ENCODE results near the gene SLC22A4.

DNA sequence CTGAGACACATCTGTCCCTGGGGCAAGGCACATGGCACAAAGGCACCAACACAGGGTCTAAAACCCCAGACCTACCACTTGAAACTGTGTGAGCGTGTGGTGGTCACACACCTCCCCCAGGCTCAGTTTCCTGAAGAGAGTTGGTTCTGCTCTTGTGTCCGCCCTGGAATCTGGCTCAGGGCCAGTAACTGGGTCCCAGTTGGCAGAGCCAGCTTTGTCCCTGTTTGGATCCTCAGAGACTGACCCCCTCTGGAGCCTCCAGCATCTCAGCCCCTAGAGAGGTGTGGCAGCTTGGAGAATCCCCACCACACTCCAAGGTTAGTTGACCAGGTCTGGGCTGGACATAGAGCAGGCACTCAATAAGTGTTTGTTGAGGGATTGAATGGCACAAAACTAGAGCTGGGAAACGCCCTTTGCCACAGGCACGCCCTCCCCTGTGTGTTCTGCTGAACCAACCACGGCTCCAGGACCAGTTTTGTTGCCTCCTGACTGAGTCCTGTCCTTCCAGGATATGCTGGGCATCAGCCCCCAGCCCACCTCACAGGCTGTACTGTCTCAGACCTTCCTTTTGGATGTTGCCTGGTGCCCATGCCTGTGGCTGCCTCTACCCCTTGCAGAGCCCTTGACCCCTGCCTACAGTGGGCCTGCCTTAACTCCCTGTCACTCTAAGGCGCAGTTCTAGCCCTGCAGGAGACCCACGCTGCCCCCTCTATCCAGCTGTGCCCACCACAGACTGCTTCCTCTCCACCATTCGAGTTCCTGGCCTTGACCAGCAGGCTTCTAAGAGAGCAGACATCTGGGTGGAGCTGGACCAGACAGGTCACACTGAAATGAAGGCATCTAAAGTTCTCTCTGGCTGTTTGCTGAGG is 40.5 kb upstream of the SLC22A4 start:
- TF ChIP-seq, protein P1, sequence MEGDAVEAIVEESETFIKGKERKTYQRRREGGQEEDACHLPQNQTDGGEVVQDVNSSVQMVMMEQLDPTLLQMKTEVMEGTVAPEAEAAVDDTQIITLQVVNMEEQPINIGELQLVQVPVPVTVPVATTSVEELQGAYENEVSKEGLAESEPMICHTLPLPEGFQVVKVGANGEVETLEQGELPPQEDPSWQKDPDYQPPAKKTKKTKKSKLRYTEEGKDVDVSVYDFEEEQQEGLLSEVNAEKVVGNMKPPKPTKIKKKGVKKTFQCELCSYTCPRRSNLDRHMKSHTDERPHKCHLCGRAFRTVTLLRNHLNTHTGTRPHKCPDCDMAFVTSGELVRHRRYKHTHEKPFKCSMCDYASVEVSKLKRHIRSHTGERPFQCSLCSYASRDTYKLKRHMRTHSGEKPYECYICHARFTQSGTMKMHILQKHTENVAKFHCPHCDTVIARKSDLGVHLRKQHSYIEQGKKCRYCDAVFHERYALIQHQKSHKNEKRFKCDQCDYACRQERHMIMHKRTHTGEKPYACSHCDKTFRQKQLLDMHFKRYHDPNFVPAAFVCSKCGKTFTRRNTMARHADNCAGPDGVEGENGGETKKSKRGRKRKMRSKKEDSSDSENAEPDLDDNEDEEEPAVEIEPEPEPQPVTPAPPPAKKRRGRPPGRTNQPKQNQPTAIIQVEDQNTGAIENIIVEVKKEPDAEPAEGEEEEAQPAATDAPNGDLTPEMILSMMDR (IDR thresholded peaks at IDR 0.05; ENCODE audit: low read depth, low read length, missing input control), result no peak
- TF ChIP-seq SP1 (IDR thresholded peaks at IDR 0.05) (no peak), YY1 (IDR thresholded peaks at IDR 0.05) (no peak), RAD21 (IDR thresholded peaks at IDR 0.05) (no peak), GABPA (IDR thresholded peaks at IDR 0.05 in 1 of 2, conservative IDR thresholded peaks at IDR 0.05 in 1 of 2) (no peak), TAF1 (conservative IDR thresholded peaks at IDR 0.05) (no peak)
- TF ChIP-seq, protein P2, sequence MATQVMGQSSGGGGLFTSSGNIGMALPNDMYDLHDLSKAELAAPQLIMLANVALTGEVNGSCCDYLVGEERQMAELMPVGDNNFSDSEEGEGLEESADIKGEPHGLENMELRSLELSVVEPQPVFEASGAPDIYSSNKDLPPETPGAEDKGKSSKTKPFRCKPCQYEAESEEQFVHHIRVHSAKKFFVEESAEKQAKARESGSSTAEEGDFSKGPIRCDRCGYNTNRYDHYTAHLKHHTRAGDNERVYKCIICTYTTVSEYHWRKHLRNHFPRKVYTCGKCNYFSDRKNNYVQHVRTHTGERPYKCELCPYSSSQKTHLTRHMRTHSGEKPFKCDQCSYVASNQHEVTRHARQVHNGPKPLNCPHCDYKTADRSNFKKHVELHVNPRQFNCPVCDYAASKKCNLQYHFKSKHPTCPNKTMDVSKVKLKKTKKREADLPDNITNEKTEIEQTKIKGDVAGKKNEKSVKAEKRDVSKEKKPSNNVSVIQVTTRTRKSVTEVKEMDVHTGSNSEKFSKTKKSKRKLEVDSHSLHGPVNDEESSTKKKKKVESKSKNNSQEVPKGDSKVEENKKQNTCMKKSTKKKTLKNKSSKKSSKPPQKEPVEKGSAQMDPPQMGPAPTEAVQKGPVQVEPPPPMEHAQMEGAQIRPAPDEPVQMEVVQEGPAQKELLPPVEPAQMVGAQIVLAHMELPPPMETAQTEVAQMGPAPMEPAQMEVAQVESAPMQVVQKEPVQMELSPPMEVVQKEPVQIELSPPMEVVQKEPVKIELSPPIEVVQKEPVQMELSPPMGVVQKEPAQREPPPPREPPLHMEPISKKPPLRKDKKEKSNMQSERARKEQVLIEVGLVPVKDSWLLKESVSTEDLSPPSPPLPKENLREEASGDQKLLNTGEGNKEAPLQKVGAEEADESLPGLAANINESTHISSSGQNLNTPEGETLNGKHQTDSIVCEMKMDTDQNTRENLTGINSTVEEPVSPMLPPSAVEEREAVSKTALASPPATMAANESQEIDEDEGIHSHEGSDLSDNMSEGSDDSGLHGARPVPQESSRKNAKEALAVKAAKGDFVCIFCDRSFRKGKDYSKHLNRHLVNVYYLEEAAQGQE (IDR thresholded peaks at IDR 0.05), result no peak
